HG03060 (cell line): ENCODE results near the gene LRRC63.
"Not testable (repeated sequence)": the region's sequence is repeated elsewhere in the genome, so short reads cannot be mapped to it uniquely, and the experiment has no call there.

Experiments
- ATAC-seq: cut with Tn5 transposase; IDR thresholded peaks from one replicate; pipeline ENCODE4 v1.9.1; 2021; ENCODE audit warnings: low read depth, moderate number of reproducible peaks; ENCODE audit not compliant: unreplicated experiment

Gene LRRC63

DNA sequence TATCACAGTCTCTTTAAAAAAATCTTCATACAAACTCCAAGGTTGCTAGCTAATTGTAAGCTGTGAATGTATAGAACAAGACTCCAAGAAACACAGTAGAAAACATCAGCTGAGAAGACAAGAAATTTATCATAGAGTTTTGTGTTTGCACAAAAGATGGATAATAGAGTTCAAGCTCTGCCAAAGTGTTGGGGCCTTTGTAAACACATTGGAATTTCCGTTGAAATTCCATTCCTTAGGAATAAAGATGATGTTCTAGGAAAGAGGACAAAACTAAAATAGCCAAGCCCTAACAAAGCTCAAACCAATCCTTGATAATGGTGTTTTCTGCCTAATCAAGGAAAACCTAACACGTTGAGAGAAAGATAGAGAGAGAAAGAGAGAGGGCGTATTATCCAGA, 20.6 kb downstream of the LRRC63 start:
- no peak for ATAC-seq

DNA sequence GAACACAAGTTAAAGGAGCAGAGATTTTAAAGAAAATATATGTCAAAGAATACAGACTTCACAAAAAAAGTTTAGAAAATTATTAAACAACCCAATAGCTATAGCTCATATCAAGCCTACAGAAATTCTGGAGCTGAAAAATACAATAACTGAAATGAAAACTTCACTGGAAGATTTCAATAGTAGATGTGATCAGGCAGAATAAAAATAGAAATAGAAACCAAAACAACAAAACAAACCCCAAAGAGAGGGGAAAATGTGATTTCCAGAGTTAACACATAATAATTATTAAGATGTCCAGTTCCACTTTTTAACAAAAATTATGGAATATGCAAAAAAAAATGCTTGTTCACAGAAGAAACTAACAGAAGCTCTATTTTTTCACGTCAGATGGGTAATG, 23.6 kb downstream of the LRRC63 start:
- no peak for ATAC-seq

DNA sequence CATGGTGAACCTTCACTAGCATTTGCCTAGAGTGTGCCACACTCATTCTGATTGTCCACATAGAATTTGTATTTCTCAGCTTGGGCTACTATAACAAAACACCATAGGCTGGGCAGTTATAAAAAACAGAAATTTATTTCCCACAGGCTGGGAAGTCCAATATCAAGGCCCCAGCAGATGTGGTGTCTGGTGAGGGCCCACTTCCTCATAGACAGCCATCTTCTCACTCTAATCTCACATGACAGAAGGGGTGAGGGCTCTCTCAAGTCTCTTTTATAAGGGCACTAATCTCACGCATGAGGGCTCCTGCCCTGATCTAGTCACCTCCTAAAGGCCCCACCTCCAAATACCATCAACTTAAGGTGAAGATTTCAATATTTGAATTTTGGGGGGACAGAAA, 53.6 kb downstream of the LRRC63 start:
- no peak for ATAC-seq

DNA sequence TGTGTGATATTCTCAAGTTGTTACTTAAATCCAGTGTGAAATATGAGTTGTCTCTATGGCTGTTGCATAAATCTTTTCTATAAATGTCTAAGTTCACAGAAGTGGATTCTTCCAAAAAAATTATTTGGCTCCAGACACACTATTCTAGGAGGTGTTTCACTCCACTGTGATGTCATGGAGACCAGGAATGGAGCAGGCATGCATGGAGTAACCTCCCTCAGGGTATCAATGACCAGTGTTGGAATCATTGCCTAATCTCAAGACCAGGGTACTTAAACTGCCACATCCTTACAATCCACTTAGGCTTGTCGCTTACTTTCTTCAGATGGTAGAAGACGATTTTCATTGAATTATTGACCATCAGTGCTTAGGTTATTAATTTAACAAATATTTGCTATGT, 55.4 kb downstream of the LRRC63 start:
- no peak for ATAC-seq

DNA sequence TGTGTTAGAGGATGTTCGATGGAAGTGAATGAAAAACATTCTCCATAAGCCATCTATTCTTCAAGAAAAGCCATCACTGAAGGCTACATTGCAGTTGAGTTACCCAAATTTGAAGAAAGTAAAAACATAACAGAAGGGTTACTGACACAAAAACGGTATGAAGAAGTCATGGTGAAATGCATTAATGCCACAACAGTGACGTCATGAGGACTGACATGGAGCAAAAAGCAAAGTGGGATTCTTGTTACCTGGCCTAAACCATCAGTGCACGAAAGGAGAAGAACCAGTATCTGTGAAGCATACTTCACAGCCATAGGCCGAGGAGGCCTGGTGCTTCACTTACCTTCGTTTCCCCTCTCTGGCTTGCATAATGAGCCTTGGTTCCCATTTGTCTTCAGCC, 58.7 kb downstream of the LRRC63 start:
- no peak for ATAC-seq

DNA sequence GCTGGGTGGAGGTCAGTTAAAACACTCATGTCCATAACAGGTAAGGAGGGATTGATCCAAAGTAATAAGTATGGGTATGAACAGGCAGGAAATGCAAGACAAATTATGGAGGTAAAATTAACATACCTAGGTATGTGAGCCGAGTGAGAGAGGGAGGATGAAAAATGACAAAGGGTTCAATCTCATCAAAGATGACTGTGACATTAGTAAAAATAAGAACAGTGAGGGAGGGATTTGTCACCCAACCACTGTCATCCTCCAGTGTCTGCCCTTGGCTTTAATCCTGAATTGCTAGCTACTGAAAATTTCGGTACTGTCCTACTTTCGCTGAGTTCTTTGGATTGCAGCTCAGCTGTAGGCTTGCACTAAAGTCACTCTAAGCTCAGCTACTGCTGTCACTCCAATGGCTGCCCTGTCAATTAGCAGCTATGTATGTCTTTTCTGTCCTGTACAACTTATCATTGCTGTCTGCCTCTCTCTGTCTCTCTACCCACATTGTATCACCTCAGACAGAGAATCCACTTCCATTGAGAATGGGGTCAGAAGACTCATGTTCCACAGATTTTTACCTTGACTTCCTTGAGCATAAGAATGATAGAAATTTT, 62.5 kb downstream of the LRRC63 start:
- no peak for ATAC-seq

DNA sequence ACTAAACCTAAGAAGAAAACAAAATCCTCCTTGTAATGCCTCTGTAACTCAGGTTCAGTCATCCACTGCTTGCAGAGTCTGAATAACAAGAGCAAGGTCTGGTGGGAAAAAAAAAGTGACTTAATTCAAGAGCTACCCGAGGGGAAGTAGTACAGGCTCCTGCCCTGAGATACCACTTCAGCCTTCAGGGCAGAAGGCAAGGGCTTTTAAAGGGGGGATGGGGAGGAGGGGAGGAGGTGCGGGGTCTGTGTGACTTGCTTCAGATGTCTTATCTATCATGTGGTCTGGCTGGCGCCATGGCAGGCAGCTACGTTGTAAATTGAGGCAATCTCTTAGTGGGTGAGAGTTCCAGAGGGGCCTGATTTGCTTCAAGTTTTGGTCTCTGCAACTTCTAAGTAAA, 66.7 kb downstream of the LRRC63 start:
- ATAC-seq = no peak

DNA sequence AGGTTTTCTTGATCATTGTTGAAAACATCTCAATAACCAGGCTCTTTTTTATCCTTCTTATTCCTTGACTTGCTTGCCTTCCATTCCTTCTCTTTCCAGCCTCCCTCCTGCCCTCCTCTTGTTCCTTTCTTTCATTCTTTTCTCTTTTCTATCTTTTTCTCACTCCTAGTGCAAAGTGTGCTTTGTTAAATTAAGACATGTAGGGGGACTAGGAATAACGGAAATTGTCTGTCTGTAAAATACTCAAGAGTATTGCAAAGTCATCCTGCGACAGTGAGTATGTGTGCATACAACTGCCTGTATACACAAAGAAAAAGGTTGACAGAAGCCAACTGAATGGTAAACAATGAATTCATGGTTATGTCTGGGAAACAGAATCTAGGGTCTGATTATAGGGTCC, 70.1 kb downstream of the LRRC63 start:
- ATAC-seq = no peak

DNA sequence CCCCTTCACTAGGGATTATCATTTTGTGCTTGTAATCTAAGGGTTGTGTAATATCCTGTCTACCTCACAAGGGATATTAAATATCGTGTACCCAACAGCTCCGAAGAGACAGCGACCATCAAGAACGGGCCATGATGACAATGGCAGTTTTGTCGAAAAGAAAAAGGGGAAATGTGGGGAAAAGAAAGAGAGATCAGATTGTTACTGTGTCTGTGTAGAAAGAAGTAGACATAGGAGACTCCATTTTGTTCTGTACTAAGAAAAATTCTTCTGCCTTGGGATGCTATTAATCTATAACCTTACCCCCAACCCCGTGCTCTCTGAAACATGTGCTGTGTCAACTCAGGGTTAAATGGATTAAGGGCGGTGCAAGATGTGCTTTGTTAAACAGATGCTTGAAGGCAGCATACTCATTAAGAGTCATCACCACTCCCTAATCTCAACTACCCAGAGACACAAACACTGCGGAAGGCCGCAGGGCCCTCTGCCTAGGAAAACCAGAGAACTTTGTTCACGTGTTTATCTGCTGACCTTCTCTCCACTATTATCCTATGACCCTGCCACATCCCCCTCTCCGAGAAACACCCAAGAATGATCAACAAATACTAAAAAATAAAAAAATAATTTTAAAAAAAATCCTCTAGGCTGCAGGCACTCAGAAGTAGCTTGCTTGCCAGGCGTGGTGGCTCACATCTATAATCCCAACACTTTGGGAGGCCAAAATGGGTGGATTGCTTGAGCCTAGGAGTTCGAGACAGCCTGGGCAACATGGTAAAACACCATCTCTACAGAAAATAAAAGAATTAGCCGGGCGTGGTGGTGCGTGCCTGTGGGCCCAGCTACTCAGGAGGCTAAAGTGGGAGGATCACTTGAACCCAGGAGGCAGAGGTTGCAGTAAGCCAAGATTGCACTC, 72.4 kb downstream of the LRRC63 start:
- ATAC-seq = not testable (repeated sequence)

DNA sequence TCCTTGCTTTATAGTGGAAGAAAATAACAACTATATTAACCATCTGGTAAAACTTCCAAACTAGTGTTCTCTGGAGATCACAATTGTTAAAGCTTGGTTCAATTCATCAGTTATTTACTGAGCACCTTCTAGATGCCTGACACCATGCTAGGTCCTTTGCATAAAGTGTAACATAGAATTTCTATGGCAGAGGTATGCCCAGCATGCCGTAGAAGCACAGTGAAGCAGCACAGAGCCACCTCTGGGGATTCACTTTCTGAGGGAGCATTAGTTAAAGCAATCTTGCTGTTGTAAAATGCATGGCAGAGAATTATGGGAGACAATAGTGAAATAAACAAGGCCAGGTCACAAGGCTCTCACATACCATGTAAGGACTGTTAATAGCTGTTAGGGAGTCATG, 75.2 kb downstream of the LRRC63 start:
- no peak for ATAC-seq

DNA sequence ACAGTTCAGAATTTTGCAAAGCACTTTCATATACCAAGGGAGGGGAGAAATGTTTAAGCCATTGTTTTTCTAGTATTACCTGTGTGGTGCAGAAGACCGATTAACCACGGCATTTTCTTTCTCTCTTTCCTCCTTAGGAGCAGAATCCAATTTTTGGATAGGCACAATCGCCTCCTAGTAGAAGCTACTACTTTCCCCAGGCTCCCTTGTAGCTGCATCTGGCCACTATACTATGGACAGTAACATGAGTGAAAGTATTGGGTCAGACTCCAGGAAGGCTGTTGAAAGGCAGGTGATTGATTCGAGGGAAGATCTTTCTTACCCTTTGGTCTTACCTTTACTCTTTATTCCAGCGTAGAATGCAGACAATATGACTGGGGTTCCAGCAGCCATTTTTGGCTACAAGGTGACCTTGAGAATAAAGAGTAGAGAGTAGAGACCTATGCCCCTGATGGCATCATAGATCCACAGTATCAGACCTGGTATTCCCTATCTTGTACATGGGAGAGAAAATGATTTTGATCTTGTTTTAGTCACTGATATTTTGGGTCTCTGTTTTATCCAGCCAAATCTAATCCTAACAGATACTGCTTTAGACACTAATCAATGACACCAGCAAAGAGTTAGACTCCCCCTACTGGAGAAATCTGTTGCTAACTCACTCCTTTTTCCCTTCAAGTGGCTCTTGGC, 77.0 kb downstream of the LRRC63 start:
- no peak for ATAC-seq

DNA sequence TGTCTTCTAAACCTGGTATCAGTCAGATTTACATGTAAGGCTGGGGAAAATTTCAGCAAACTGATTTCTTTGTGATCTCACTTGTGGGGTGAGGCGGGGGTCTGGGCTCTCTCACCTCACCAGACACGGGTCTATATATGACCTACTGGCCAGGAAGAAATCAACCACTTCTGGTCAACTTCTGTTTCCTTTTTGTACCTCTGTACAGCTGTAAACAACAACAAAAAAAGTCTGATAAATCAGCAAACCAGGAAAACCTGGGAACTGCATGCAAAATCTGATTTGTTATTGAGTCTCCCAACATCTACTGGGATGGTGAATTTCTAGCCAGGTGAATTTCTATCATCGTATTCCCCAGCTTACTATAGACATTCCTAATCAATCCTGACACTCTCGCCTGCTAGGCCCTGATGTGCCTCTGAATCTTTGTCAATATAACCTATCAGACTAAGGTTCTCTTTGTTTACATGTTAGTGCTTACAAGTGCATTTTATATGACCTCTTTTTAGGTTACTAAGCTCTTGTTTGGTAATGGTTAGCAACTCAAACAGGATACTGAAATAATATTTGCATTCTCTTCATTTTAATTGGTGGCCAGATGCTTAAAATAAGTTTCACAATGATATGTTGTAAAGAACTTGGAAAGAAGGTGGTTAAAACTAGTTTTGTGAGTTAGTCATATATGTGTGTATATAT, 77.7 kb downstream of the LRRC63 start:
- no peak for ATAC-seq

DNA sequence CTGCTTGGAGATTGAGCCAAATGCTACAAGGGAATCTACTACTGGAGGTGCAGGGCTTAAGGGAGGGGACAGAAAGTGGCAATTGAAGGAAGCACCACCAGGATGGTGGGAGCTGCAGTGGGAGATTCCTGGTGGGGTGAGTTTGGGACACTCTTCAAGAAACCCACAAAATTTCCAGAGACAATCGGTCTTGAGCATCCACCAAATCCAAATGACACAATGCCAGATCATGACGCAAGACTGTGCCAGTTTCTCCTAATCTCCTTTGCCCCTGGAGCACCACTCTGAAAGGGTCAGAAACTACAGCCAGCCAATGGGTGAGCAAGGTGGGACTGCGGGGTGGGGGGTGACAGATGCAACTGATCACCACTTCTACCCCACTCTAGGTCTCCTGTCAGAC, 78.7 kb downstream of the LRRC63 start:
- ATAC-seq = no peak

DNA sequence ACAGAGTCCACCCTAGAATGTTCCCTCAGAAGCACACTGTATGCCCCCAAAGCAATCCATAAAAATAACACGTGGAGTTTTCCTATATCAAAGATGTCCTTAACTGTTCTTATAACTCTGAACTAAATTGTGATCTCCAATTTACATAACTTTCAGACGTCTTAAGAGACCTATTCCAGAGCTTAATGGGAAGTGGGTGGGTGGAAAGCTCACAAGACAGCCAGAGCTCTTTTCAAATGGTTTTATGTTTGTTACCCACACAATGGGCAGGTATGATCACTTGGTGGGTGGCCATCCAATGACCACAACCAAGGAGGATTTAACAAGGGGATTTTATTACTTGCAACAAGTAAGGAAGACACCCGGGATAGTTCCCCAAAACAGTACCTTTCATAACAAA, 81.7 kb downstream of the LRRC63 start:
- ATAC-seq = no peak

DNA sequence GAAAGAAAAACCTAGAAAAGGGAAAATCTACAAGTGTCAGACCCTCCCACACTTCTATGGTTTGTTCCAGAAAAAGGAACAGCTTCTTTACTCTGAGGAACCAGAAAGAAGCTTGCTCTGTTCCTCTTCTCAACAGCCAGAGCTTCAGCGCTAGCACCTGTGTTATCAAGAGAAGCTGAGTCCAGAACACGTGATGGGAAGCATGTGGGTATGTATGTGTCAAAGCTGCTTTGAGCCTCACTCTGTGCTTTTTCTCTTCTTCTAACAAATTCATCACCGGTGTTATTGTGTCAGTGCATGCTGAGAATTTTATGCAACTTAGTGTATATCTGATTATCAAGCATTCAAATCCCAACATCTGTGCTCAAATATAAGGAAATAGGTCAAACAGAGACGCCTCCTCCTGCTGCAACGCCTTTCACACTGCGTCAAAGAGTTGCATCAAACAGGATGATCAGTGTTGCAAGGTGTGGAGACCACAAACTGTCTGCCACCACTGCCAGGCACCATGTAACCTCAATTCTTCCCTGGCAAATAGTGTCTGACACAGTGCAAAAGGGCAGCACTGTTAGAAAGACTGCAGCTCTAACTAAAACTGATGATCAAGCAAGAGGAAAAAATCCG, 83.9 kb downstream of the LRRC63 start:
- ATAC-seq = peak; percentile 50

DNA sequence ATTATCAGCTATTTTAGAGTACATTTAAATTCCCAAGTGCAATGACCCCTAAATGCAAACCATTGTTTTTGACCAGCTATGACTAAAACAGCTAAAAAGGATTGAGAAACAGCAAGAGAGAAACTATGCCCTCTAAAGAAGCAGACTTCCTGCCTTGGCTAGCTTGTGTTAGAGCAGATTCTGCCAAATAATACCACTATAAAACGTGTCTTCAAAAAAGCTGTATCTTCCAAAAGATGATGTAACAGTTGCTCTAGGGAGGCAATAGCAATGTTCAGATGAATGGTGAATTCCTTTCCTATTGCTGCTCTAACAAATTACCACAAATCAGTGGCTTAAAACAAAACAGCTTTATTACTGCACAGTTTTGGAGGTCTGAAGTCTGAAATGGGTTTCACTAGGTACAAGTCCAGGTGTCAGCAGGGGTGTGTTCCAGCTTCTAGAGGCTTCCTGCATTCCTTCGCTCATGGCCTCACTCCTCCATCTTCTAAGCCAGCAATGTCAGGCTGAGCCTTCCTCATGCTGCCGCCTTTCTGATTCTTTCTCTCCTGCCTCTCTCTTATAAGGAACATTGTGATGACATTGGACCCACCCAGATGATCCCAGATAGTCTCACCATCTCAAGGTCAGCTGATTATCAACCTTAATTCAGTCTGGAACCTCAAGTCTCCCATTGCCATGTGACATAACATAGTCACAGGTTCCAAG, 84.5 kb downstream of the LRRC63 start:
- peak; percentile 19 for ATAC-seq

DNA sequence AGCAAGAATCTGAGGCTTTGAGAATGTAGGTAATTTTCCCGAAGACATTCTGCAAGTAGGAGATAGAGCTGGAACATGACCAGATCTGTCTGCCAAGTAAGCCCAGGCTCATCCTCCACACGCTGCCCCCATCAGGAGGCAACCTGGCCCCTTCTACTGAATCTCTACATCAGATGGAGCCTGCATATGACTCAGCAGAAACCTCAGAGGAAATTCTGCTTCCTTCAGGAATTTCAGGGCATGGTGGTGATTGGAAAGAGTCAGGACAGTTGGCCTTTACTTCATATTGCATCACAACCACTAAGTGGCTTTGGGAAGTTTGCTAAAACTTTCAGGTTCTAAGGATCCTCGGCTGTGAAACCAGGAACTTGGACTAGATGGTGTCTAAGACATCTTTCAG, 85.2 kb downstream of the LRRC63 start:
- ATAC-seq = no peak

DNA sequence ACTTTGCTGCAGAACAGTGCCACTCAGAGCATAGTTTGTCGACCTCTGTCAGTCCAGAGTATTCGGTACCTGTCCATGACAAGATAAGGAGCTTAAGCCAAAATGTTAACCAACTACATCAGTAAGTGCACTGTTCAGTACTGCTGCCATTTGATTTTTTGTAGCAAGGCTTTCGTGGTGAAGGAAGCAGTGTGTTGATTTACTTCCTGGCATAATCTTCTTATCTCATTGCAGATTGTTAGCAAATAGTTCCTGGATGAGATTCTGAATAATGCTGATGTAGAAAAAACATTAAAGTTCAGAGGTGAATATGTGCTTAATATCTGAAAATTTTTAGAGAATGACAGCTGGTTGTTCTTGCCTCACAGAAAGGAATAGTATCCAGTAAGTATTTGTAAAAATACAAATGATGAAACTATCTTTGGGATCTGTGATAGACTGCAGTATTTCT, 85.7 kb downstream of the LRRC63 start:
- ATAC-seq = no peak

DNA sequence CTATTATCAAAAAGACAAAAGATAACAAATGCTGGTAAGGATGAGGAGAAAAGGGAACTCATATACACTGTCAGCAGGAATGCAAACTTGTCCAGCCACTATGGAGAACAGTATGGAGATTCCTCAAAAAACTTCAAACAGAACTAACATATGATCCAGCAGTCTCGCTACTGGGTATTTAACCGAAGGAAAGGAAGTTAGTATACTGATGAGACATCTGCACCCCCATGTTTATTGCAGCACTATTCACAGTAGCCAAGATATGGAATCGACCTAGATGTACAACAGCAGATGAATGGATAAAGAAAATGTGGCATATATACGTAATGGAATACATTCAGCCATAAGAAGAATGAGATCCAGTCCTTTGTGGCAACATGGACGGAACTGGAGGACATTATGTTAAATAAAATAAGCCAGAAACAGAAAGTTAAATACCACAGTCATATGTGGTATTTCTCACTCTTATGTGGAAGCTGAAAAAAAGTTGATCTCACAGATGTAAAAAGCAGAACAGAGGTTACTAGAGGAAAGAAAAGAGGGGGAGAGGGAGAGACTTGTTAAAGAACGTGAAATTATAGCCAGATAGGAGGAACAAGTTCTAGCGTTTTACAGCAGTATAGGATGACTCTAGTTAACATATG, 92.1 kb downstream of the LRRC63 start:
- no peak for ATAC-seq
